Loucy (cell line): ENCODE results near the gene SPATA24.

ENCODE experiments used
- H2AFZ ChIP-seq: fragments of 200-600 bp; sonication (generic); 2 replicates; pipeline ENCODE4 v1.6.0; 2016; ENCODE audit warnings: antibody characterized with exemption, mild to moderate bottlenecking, low read length, moderate library complexity
- H3F3A ChIP-seq: fragments of 200-600 bp; 2 replicates; pipeline ENCODE4 v1.6.0; 2016; ENCODE audit warnings: antibody characterized with exemption, low read depth, mild to moderate bottlenecking
- H3K27me3 ChIP-seq: fragments of 200-600 bp; sonication (generic); 2 replicates; pipeline ENCODE4 v1.6.1; 2014; ENCODE audit warnings: low read length, mild to moderate bottlenecking; ENCODE audit not compliant: insufficient read depth, poor library complexity, severe bottlenecking
- H3K36me3 ChIP-seq: fragments of 200-600 bp; sonication (generic); 2 replicates; pipeline ENCODE4 v1.6.1; 2016; ENCODE audit warnings: low read length; ENCODE audit not compliant: insufficient read depth
- H3K4me1 ChIP-seq: fragments of 200-600 bp; sonication (generic); 2 replicates; pipeline ENCODE4 v1.5.1; 2014; ENCODE audit warnings: low read length, mild to moderate bottlenecking; ENCODE audit not compliant: insufficient read depth, poor library complexity, severe bottlenecking
- H3K4me2 ChIP-seq: fragments of 200-600 bp; sonication (generic); 2 replicates; pipeline ENCODE4 v1.6.0; 2014; ENCODE audit warnings: antibody characterized with exemption, low read length, low read depth, mild to moderate bottlenecking; ENCODE audit not compliant: poor library complexity, severe bottlenecking
- H3K4me3 ChIP-seq: fragments of 200-600 bp; sonication (generic); 2 replicates; pipeline ENCODE4 v1.5.1; 2014; ENCODE audit warnings: low read length, mild to moderate bottlenecking, mixed read lengths; ENCODE audit not compliant: poor library complexity, severe bottlenecking
- H3K79me2 ChIP-seq: fragments of 200-600 bp; sonication (generic); 2 replicates; pipeline ENCODE4 v1.6.1; 2014; ENCODE audit warnings: low read length; ENCODE audit not compliant: insufficient read depth
- H3K9ac ChIP-seq: fragments of 200-600 bp; sonication (generic); 2 replicates; pipeline ENCODE4 v1.6.0; 2014; ENCODE audit warnings: mild to moderate bottlenecking, low read depth, low read length, moderate library complexity; ENCODE audit not compliant: poor library complexity, severe bottlenecking
- H3K9me2 ChIP-seq: fragments of 200-600 bp; sonication (generic); replicated peaks from 2 replicates; pipeline ENCODE4 v1.6.1; 2016; ENCODE audit warnings: low read depth, low read length, mixed read lengths
- H3K9me3 ChIP-seq: fragments of 200-600 bp; sonication (generic); 2 replicates; pipeline ENCODE4 v1.6.1; 2014; ENCODE audit warnings: mild to moderate bottlenecking, antibody characterized with exemption, low read length, low read depth; ENCODE audit not compliant: insufficient read depth
- H4K20me1 ChIP-seq: fragments of 200-600 bp; sonication (generic); 2 replicates; pipeline ENCODE4 v1.6.0; 2014; ENCODE audit warnings: antibody characterized with exemption, low read length, mild to moderate bottlenecking; ENCODE audit not compliant: insufficient read depth, poor library complexity, severe bottlenecking
- EZH2phosphoT487 ChIP-seq: fragments of 200-600 bp; IDR thresholded peaks from 2 replicates; pipeline ENCODE4 v1.6.1; 2018; ENCODE audit warnings: antibody characterized with exemption, mild to moderate bottlenecking, moderate library complexity, borderline replicate concordance
- TF ChIP-seq, protein P1 (sequence below): fragments of 200-600 bp; sonication (generic); conservative IDR thresholded peaks from 2 replicates; pipeline ENCODE4 v1.5.1; 2014; ENCODE audit warnings: mild to moderate bottlenecking, antibody characterized with exemption, low read length

The SPATA24 gene

DNA sequence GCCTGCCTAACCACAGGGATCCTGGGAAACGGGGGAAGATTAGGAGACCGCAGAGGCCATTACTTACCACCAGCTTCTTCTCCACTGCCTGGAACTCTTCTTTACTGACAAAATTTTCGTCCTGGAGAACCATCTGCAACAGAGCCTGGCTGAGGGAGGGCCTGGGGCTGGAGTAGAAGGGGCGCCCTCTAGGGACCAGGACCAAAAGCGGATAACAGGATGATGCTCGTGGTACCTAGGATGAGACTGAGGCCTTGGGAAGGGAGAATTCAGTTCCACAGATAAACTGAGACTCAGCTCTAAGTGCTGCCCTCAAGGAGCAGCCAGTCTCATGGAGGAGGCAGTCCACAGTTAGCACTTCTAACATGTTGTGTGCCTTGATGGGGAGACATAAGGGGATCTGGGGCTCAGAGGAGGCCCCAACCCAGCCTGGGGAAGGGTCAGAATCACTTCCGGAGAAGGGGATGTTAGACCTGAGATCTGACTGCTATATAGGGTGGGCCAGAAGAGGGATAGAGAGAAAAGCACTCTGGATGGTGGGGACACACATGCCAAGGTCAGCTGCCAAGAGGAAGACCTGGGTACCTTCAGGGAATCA is 1.2 kb downstream of the SPATA24 start:
- no peaks in the 10 kb centered on the region for H3K9me3 ChIP-seq
- 0 out of 2 replicates have a peak, but pooled peaks cover 4% of the 10 kb centered on the region for H3F3A ChIP-seq
- TF ChIP-seq, protein P1, sequence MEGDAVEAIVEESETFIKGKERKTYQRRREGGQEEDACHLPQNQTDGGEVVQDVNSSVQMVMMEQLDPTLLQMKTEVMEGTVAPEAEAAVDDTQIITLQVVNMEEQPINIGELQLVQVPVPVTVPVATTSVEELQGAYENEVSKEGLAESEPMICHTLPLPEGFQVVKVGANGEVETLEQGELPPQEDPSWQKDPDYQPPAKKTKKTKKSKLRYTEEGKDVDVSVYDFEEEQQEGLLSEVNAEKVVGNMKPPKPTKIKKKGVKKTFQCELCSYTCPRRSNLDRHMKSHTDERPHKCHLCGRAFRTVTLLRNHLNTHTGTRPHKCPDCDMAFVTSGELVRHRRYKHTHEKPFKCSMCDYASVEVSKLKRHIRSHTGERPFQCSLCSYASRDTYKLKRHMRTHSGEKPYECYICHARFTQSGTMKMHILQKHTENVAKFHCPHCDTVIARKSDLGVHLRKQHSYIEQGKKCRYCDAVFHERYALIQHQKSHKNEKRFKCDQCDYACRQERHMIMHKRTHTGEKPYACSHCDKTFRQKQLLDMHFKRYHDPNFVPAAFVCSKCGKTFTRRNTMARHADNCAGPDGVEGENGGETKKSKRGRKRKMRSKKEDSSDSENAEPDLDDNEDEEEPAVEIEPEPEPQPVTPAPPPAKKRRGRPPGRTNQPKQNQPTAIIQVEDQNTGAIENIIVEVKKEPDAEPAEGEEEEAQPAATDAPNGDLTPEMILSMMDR = peak; percentile 78
- no peak for TF ChIP-seq EZH2phosphoT487
- H3K4me2 ChIP-seq = peak overlapping the region; percentile 86
- no peak overlapping the region for H2AFZ ChIP-seq
- H3K79me2 ChIP-seq = no peaks in the 10 kb centered on the region
- H3K4me3 ChIP-seq = peak overlapping the region; percentile 76
- H3K9ac ChIP-seq = peak overlapping the region; percentile 69
- no peaks in the 10 kb centered on the region for H4K20me1 ChIP-seq
- peaks cover 17% of the 10 kb centered on the region for H3K4me1 ChIP-seq
- no peaks in the 10 kb centered on the region for H3K9me2 ChIP-seq
- H3K27me3 ChIP-seq = no peaks in the 10 kb centered on the region
- H3K36me3 ChIP-seq = no peaks in the 10 kb centered on the region

DNA sequence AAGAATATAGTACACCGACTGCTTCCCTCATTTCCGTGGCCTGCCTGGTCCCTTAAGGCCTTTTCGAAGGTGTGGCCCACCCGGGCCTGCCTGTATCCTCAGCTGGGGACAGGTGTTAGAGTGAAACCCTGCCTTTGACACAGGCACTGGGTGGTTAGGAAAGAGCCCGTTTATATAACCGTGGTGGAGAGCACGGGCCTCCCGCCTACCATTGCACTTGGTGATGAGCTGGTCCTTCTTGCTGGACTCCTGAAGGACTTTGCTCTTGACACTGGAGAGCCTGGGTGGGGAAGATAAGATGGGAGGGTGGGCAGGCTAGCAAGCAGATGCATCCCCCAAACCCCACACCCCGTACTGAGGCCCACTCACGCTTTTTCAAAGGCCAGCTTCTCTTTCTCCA is 2.3 kb downstream of the SPATA24 start:
- Histone ChIP-seq H3K4me3 (no peak overlapping the region), H3K9me2 (no peaks in the 10 kb centered on the region), H3K9ac (no peak overlapping the region), H4K20me1 (no peaks in the 10 kb centered on the region), H3K4me2 (no peak overlapping the region), H3F3A (0 out of 2 replicates have a peak, but pooled peaks cover 4% of the 10 kb centered on the region), H2AFZ (no peak overlapping the region), H3K4me1 (peaks cover 14% of the 10 kb centered on the region), H3K79me2 (no peaks in the 10 kb centered on the region), H3K27me3 (no peaks in the 10 kb centered on the region), H3K9me3 (no peaks in the 10 kb centered on the region), H3K36me3 (no peaks in the 10 kb centered on the region)
- TF ChIP-seq EZH2phosphoT487 = no peak
- TF ChIP-seq, protein P1 = no peak

DNA sequence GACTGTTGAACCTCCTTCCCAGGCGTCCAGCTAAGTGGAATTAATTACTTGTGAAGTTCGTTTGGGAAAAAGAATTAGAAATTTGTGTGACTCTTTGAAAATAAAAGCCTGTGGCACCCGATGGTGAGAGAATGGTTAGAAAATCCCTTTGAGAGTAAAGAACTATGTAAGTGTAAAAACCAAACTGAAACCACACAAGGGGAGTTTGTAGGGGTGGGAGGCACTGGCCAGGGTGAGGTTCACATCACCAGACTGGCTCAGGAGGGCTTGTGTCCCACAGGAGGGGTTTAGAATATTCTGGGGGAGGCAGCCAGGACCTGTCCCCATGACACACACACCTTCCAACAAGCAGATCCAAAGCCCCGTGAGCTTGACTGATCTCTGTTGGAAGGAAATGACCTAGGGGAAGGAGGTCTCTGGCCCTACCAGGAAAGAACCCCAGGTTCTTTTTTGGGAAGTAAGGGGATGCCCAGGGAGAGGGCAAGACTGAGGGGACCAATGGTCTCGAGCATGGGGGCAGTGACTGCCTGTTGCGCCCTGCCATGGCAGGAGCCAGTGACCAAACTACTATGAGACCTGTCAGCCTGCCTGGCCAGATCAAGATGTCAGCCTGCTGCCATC is 4.3 kb downstream of the SPATA24 start:
- peaks cover 18% of the 10 kb centered on the region for H3K4me1 ChIP-seq
- H3K9me3 ChIP-seq = no peaks in the 10 kb centered on the region
- H3K4me3 ChIP-seq = no peak overlapping the region
- TF ChIP-seq, protein P1 = no peak
- no peak for TF ChIP-seq EZH2phosphoT487
- H3K79me2 ChIP-seq = peaks cover 14% of the 10 kb centered on the region
- no peaks in the 10 kb centered on the region for H3K9me2 ChIP-seq
- 0 out of 2 replicates have a peak, but pooled peaks cover 4% of the 10 kb centered on the region for H3F3A ChIP-seq
- H4K20me1 ChIP-seq = no peaks in the 10 kb centered on the region
- H3K4me2 ChIP-seq = no peak overlapping the region
- no peaks in the 10 kb centered on the region for H3K27me3 ChIP-seq
- no peaks in the 10 kb centered on the region for H3K36me3 ChIP-seq
- H2AFZ ChIP-seq = no peak overlapping the region
- no peak overlapping the region for H3K9ac ChIP-seq
